PC-3 (cell line): ENCODE data around the gene OTUB1. TPM values are rescaled to one million over a fixed set of nuclear protein-coding genes. Genes with fewer than 3 reads are reported as not detected.
A peak's percentile ranks its signal among the peaks of the same experiment; 100 is the strongest.

Source experiments
- ATAC-seq: fragments of 200-7000 bp; cut with Tn5 transposase; 2 replicates; pipeline ENCODE4 v1.9.1; 2020; ENCODE audit warnings: mild to moderate bottlenecking, moderate library complexity
- BruUV-seq: library from RNA; stranded (reverse); fragments of 400-500 nt; replicated peaks from 2 replicates; lab custom pipeline; 2021; lab: Mats Ljungman, UMichigan
- CTCF ChIA-PET: fragments of 300-600 bp; sonication (Branson Sonifier 250); formaldehyde crosslinking; loops from one replicate; lab custom pipeline; 2022; ENCODE audit warnings: antibody characterized with exemption; lab: Charles Lee
- POLR2A ChIA-PET: fragments of 300-600 bp; sonication (Branson Sonifier 250); formaldehyde crosslinking; loops from one replicate; lab custom pipeline; 2022; ENCODE audit warnings: antibody characterized with exemption; ENCODE audit not compliant: unreplicated experiment; lab: Charles Lee
- DNase-seq: peaks from one replicate; pipeline ENCODE4 v3.0.0-alpha.2; 2015
- H2AFZ ChIP-seq: fragments of 300-600 bp; sonication (generic); 2 replicates; pipeline ENCODE4 v1.6.0; 2016; ENCODE audit warnings: antibody characterized with exemption, low read length
- H3F3A ChIP-seq: fragments of 300-600 bp; sonication (generic); one replicate; pipeline ENCODE4 v1.6.0; 2017; ENCODE audit warnings: antibody characterized with exemption, low read length, control low read depth, mild to moderate bottlenecking; ENCODE audit not compliant: unreplicated experiment
- H3K27ac ChIP-seq: fragments of 300-600 bp; sonication (generic); 2 replicates; pipeline ENCODE4 v1.5.1; 2016; ENCODE audit warnings: mild to moderate bottlenecking, low read length
- H3K27me3 ChIP-seq: fragments of 300-600 bp; sonication (generic); 2 replicates; pipeline ENCODE4 v1.6.1; 2016; ENCODE audit warnings: low read length, mixed read lengths
- H3K36me3 ChIP-seq: fragments of 300-600 bp; sonication (generic); 2 replicates; pipeline ENCODE4 v1.6.1; 2016; ENCODE audit warnings: low read depth, mixed run types, low read length, mixed read lengths
- H3K4me1 ChIP-seq: fragments of 300-600 bp; sonication (generic); 2 replicates; pipeline ENCODE4 v1.5.1; 2016; ENCODE audit warnings: low read length; ENCODE audit not compliant: insufficient read depth
- H3K4me2 ChIP-seq: fragments of 300-600 bp; sonication (generic); 2 replicates; pipeline ENCODE4 v1.6.0; 2016; ENCODE audit warnings: low read length
- H3K4me3 ChIP-seq: fragments of 300-600 bp; sonication (generic); 2 replicates; pipeline ENCODE4 v1.5.1; 2016; ENCODE audit warnings: mild to moderate bottlenecking, low read length, mixed read lengths
- H3K79me2 ChIP-seq: fragments of 300-600 bp; sonication (generic); 2 replicates; pipeline ENCODE4 v1.6.1; 2017; ENCODE audit warnings: low read length, mixed read lengths
- H3K9ac ChIP-seq: fragments of 300-600 bp; sonication (generic); 2 replicates; pipeline ENCODE4 v1.6.0; 2016; ENCODE audit warnings: mild to moderate bottlenecking, low read length
- H3K9me2 ChIP-seq: fragments of 300-600 bp; sonication (generic); replicated peaks from 2 replicates; pipeline ENCODE4 v1.6.1; 2016; ENCODE audit warnings: mixed run types, low read length, mixed read lengths
- H3K9me3 ChIP-seq: fragments of 300-600 bp; sonication (generic); 2 replicates; pipeline ENCODE4 v1.6.1; 2016; ENCODE audit warnings: low read length, mixed read lengths
- H4K20me1 ChIP-seq: fragments of 300-600 bp; sonication (generic); 2 replicates; pipeline ENCODE4 v1.6.1; 2016; ENCODE audit warnings: low read length, mixed read lengths
- CTCF ChIP-seq: fragments of 300-600 bp; sonication (generic); conservative IDR thresholded peaks from 2 replicates; pipeline ENCODE4 v1.5.1; 2017; ENCODE audit warnings: antibody characterized with exemption, low read depth, mild to moderate bottlenecking, low read length
- EZH2 ChIP-seq: fragments of 300-600 bp; sonication (generic); IDR thresholded peaks from one replicate; pipeline ENCODE4 v1.6.1; 2017; ENCODE audit warnings: antibody characterized with exemption, mild to moderate bottlenecking, low read length; ENCODE audit not compliant: unreplicated experiment
- EZH2phosphoT487 ChIP-seq: fragments of 300-600 bp; sonication (generic); IDR thresholded peaks from 2 replicates; pipeline ENCODE4 v1.6.1; 2018; ENCODE audit warnings: mild to moderate bottlenecking, antibody characterized with exemption, low read length, borderline replicate concordance
- intact Hi-C: fragments of 100-400 bp; cut with micrococcal nuclease; formaldehyde crosslinking; loops from 2 replicates; pipeline ENCODE4 v1.9.0; 2023
- total RNA-seq: library from RNA; depleted of rRNA; stranded (reverse); fragments of >200 nt; gene quantifications from 2 replicates; pipeline ENCODE4 v1.2.3, GENCODE V29; 2014

OTUB1 gene
- total RNA-seq, 1 experiment from 2014 or later: 129 TPM

- ATAC-seq (peak; percentile 76), DNase-seq (peak; percentile 55)
These were observed 45.8 kb downstream of the OTUB1 start for GRCh38 chr11:64032050-64032449.

GRCh38 chr11:64034411-64034811 lies 48.2 kb downstream of the OTUB1 start:
- TF ChIP-seq CTCF (no peak), EZH2phosphoT487 (no peak), EZH2 (no peak)
- DNase-seq (no peak), ATAC-seq (no peak)
- Histone ChIP-seq H3K4me1 (peaks cover 8% of the 10 kb centered on the region), H3K79me2 (no peaks in the 10 kb centered on the region), H3K36me3 (no peaks in the 10 kb centered on the region), H3K27ac (no peak overlapping the region), H3K9ac (no peak overlapping the region), H3K9me3 (no peaks in the 10 kb centered on the region), H2AFZ (no peak overlapping the region), H3K4me3 (no peak overlapping the region), H3K4me2 (no peak overlapping the region), H3F3A (no peaks in the 10 kb centered on the region), H3K27me3 (peaks cover 14% of the 10 kb centered on the region), H4K20me1 (peaks cover 5% of the 10 kb centered on the region), H3K9me2 (no peaks in the 10 kb centered on the region)
- BruUV-seq: no TSS peak
- ChIA-PET POLR2A (no interaction called here), CTCF (no interaction called here)
- intact Hi-C loops: no loop called here

More at GRCh38 chr11:64032050-64032449, 45.8 kb downstream of the OTUB1 start:
- no peak overlapping the region for H3K9ac ChIP-seq
- peaks cover 8% of the 10 kb centered on the region for H3K4me1 ChIP-seq
- intact Hi-C loops: no loop called here
- no peak overlapping the region for H3K27ac ChIP-seq
- no peaks in the 10 kb centered on the region for H3K36me3 ChIP-seq
- ChIA-PET CTCF (interaction anchor here (0.6 kb wide), 1 partner anchor 98 kb away, joined by 3 read pairs; no protein-coding TSS in a partner anchor), POLR2A (no interaction called here)
- H3K4me2 ChIP-seq: no peak overlapping the region
- no peaks in the 10 kb centered on the region for H3K79me2 ChIP-seq
- H3K9me3 ChIP-seq: no peaks in the 10 kb centered on the region
- no peak for TF ChIP-seq EZH2
- TF ChIP-seq CTCF: no peak
- TF ChIP-seq EZH2phosphoT487: no peak
- H3F3A ChIP-seq: no peaks in the 10 kb centered on the region
- no peak overlapping the region for H3K4me3 ChIP-seq
- peaks cover 5% of the 10 kb centered on the region for H4K20me1 ChIP-seq
- H3K27me3 ChIP-seq: peaks cover 14% of the 10 kb centered on the region
- no TSS peak for BruUV-seq
- H2AFZ ChIP-seq: no peak overlapping the region
- no peaks in the 10 kb centered on the region for H3K9me2 ChIP-seq

GRCh38 chr11:64035081-64035524 lies 48.9 kb downstream of the OTUB1 start:
- no peaks in the 10 kb centered on the region for H3K36me3 ChIP-seq
- no peak for TF ChIP-seq EZH2
- TF ChIP-seq EZH2phosphoT487: no peak
- TF ChIP-seq CTCF: no peak
- H3K9me3 ChIP-seq: no peaks in the 10 kb centered on the region
- H3K4me2 ChIP-seq: 0 out of 2 replicates have a peak overlapping the region, but pooled peaks have one; percentile 21
- BruUV-seq: no TSS peak
- peaks cover 8% of the 10 kb centered on the region for H3K4me1 ChIP-seq
- no peaks in the 10 kb centered on the region for H3K79me2 ChIP-seq
- no peak overlapping the region for H3K4me3 ChIP-seq
- intact Hi-C loops: no loop called here
- no peak for ATAC-seq
- no peaks in the 10 kb centered on the region for H3K9me2 ChIP-seq
- ChIA-PET CTCF (no interaction called here), POLR2A (no interaction called here)
- peaks cover 14% of the 10 kb centered on the region for H3K27me3 ChIP-seq
- H4K20me1 ChIP-seq: peaks cover 5% of the 10 kb centered on the region
- H3K9ac ChIP-seq: no peak overlapping the region
- no peak overlapping the region for H3K27ac ChIP-seq
- DNase-seq: no peak
- H2AFZ ChIP-seq: no peak overlapping the region
- no peaks in the 10 kb centered on the region for H3F3A ChIP-seq
